Activated CD8-positive, alpha-beta memory T cell treated with anti-CD3 and anti-CD28 coated beads, Interleukin-2, amount 50 U/mL, for 24 hours (primary cell): ENCODE data around the gene KSR2.

Source experiments
- DNase-seq: peaks from one replicate; pipeline ENCODE4 v3.0.0-alpha.2; 2020; ENCODE audit errors: extremely low read depth

Gene KSR2

DNA sequence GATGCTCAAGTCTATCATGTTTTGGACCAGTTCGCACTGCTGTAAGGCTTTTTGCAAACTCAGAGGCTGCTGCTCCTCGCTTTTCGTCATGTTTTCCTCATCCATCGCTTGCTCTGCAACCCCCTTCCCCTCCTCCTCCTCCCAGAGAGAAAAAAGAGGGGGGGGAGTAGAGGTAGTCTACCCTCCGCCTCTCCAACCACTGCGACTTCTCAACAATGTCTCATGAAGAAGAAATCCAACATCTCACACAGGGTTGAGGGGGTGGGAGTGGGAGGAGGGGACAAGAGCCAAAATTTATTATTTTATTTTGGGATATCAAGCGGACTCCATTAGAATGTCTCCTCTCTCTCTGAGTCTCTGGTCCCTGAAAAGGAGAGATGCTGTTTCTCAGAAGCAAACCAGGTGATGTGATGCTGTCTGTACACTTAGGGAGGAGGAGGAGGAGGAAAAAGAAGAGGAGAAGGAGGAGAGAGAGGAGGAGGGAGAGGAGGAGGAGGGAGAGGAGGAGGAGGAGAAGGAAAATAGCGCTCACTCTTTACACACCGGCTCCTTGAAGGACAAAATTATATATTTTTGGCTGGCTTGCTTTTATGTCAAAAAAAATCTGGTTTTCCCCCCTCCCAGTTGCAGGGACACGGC, 520 bp downstream of the KSR2 start:
- DNase-seq, result no peak

DNA sequence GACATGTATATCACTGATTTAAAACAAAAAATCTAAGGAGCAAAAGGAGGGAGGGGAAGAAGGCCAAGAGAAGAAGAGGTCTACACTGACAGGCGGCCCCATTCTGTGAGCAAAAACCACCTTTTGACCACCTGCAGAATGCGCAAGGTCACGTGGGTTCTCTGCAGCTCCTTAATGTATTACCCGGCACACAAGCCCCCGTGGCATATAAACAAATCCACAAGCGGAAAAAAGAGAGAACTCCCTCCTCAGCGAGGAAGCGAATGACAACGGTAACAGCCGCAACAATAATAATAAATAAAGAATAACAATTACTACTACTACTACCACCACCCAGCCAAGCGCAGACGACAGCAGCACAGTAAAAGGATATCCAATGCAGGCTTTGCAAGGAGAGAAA, 1.3 kb downstream of the KSR2 start:
- no peak for DNase-seq

DNA sequence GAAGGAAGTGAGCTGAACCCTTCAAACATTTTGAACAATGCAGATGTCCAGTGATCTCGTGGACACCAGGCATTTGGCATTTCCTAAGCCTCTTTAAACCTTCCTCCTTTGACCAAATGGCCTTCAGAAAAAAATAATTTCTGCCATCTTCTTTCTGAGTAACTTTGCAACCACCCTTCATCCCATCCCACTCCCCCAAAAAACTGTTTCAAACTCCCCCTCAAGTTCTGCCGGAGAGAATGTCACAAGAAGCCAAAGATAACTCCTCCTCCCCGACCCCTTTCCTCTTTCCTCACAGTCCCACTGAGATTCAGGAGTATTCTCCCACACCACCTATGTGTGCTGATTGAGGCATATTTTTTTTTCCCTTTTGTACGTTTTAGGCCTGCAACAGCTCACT, 1.7 kb downstream of the KSR2 start:
- no peak for DNase-seq

DNA sequence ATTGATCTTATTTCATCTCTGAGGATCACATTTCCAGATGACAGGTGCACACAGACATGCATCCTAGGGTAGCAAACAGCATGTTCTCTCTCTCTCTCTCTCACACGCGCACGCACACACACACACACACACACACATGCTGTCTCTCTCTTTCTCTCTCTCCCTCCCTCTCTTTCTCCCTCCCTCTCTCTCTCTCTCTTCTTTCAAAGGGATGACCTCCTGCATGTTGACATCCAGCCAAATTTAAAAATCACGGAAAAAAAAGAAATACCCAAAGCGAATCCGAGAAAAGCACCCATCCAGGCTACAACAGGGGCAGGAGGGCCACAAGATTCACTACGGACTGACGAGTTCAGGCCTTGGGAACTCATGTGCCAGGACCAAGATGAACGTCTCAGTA, 2.3 kb downstream of the KSR2 start:
- DNase-seq, result no peak

DNA sequence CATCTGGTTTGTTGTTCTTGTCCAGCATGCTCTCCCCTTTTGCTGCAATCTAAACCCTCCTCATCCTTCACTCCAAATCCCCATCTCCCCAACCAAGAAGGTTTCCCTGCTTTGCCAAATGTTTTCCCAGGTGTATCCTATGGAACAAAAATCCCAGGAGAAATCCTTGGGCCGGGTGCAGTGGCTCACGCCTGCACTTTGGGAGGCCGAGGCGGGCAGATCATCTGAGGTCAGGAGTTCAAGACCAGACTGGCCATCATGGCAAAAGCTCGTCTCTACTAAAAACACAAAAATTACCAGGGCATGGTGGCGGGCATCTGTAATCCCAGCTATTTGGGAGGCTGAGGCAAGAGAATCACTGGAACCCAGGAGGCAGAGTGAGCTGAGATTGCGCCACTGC, 5.0 kb downstream of the KSR2 start:
- DNase-seq, result no peak

DNA sequence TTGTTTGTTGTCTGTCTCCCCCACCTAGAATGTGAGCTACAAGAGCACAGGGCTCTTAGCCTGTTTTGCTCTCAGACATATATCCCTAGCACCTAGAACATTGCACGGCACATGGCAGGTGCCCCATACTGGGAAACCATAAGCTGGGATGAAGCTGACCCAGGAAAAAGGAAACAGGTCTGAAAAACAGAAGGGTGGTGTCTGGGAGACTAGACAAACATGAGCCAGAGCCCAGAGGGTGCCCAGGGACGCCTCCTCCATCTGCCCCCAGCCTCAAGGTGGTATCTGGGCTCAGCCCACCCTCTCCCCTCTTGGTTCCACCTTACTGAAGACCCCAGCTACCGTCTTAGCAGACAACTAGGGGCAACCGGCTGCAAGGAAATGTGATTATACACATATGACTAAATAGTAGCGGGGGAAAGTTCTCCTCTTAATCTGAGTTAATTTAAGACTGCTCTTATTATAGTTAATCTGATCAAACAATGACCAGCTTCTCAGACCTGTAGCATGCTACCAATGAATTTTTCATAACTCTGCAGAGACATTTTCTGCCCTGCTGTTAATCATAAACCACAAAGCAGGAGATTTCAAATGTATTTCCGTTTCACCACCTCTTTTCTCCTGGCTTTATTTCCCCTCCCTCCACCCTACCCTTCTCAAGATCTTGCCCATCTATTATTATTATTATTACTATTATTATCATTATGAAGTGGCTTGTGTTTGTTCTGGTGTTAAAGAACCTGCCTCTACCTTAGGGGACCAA, 31.9 kb downstream of the KSR2 start:
- DNase-seq, result no peak

DNA sequence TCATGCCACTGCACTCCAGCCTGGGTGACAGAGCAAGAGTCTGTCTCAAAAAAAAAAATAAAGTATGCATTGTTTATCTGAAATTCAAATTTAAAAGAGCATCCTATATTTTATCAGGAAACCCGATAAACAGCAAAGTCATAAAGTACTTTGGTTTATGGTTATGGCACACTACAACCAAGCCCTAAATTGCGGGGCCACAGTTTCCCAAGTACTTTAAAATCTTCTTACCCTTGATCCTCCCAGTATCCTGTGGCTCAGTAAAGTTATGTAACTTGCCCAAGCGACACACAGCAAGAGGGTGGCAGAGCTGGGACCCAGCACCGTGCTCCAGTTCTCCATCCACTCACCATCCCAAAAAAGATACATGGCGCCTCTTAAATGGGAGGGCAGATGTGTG, 35.2 kb downstream of the KSR2 start:
- DNase-seq, result no peak

DNA sequence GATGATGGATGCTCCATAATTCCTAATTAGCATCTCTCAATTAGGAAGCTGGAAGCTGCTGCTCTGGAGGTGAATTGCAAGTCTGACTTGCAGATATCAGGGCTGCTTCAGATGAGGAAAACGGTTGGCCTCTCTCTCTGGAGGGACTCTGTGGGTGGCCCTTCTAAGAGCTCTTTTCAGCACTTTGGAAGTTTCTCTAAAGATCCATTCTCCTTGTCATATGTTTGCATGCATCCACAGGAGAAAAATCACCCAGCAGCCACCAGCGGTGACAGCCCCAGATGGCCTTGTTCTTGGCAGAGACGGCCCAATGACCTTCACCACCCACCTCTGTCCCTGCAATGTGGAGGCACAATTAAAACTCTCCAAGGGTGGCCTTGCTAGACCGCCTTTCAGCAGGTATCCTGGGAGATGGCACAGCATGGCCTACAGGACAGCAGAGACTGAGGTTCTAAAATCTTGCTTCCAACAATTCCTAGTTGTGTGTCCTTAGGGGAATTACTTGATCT, 42.3 kb downstream of the KSR2 start:
- no peak for DNase-seq

DNA sequence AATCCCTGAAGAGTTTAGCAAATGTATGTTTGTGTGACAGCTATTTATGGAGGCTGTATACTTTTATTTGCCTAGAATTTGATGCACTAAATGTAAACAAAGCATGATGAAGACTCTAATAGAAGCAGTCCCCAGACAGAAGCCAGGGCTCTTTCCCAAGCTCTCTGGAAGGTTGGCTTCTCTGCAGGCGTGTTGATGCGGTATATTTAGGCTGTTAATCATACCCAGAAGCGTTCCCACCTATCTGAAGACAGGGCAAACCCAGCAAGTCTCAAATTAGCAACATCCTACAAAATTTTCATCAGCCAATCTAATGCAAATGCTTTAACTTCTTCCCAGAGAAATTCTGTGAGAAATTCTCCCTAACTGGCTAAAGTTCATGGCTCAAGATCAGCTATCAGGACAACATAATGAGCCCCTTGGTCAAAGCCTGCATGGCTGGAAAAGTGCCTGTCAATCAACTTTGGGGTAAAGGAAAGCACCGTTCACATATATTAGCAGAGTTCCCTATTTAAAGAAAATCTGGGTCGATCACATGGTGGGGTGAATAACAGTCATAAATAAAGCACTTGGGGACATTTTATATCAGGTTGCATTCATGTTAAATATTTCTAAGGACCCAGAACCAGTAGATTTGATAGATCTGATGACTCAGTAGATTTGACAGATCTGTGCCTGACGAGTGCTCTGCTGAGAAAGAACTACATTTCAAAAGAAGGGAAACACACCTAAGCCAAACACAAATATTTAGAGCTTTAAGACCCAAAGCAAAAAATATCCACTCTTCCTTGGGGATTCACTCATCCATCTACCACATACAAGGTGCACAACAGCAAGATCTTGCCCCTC, 46.6 kb downstream of the KSR2 start:
- DNase-seq, result no peak

DNA sequence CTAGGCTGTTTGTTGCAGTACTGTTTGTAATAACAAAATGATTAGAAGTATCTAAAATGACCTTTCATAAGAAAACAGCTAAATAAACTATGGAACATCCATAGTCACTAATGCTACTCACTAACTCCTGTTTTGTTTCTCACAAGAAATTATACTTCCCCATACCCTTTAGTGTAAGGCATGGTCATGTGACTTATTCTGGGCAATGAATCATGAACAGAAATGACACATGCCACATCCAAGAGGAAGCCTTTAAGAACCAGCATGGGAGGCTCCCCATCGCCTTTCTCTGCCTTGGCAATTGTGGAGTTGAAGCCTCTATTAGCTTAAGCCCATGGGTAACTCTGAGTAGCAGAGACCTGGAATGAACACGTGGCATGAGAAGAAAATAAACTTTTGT, 49.3 kb downstream of the KSR2 start:
- DNase-seq, result no peak

DNA sequence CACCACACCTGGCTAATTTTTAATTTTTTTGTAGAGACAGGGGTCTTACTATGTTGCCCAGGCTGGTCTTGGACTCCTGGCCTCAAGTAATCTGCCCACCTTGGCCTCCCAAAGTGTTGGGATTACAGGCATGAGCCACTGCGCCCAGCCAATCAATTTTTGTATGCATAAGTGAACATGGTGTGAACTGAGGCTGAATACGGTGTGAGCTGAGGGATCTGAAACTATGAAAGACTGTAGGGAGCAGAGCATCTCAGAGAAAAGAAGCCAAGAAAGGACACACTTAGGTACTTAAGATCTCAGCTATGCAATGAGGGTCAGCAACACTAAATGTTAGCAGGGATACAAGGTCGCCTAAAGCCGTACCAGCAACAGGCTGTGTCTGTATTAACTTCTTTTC, 54.1 kb downstream of the KSR2 start:
- DNase-seq, result no peak

DNA sequence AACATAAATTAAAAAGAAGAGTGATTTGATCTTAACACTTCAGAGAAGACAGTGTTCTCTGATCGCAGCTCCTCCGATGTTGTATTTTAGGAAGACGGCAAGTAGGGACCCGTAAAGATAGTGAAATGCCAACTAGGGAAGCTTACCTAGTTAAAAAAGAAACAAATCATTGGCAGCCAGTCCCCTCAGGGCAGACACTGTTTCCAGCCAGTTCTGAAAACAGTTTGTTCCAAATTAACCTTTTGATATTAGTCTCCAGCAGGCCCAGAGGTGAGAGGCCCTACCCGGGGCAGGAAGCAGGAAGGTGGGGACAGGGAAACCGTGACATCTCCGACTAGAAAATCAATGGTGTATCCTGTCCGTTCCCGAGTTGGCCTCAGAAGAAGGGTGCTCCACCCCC, 56.0 kb downstream of the KSR2 start:
- no peak for DNase-seq

DNA sequence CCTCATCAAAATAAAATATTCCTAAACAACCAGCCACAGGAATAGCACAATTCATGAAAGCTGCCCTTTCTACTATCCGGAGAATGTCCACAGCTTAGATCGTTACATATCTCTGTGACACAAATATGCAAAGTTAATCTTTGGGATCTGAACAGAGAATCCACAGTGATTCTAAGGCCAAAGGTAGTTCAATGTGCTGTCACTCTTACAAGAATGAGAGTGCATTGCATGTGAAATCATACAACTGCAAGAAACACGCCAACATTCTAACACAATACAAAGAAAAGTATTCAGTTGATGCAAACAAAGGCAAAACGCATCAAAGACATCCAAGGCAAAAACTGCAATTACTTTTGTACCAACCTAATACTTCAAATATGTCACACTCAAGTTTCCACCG, 60.4 kb downstream of the KSR2 start:
- DNase-seq, result no peak

DNA sequence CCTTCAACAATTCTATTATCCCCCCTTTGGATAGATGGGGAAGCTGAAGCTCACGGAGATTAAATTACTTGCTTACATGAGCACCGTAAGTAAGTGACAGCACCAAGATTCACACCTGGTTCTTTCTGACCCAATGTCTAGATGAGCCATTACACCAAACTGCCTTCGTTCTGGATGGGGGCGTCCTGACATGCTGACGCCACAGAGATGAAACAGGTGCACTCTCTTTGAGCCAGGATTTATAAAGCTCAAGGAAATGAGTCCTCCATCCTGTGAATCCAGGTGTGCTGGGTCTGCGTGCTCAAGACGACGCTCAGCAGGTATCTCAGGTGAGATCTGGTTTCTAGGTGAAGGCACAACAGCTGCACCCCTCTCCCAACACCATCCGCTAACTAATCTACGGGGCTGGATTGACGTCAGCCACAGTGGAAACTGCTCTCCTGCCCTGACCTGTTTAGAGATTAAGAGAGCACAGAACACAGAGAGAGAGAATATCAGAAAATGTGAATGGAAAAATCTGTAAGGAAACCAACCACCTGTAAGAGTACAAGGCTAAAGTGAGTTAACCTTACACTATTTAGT, 61.6 kb downstream of the KSR2 start:
- no peak for DNase-seq

DNA sequence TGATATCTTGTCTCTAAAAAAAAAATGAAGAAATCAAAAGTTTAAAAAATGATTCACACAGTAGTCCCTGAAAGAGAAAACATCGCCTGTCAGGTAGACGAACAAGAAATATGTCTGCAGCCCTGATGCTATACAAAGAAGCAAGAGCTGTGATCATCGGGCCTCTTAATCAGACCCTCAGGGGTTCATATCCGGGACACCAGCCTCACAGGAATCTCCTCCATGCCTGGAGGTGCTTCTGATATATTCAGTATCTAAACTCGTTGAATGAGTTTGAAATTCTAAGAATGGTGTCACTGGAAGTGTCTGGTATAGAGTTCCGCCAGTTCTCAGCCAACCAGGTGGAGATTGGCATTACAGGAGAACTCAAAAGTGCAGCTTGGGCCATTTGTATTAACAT, 64.7 kb downstream of the KSR2 start:
- no peak for DNase-seq

DNA sequence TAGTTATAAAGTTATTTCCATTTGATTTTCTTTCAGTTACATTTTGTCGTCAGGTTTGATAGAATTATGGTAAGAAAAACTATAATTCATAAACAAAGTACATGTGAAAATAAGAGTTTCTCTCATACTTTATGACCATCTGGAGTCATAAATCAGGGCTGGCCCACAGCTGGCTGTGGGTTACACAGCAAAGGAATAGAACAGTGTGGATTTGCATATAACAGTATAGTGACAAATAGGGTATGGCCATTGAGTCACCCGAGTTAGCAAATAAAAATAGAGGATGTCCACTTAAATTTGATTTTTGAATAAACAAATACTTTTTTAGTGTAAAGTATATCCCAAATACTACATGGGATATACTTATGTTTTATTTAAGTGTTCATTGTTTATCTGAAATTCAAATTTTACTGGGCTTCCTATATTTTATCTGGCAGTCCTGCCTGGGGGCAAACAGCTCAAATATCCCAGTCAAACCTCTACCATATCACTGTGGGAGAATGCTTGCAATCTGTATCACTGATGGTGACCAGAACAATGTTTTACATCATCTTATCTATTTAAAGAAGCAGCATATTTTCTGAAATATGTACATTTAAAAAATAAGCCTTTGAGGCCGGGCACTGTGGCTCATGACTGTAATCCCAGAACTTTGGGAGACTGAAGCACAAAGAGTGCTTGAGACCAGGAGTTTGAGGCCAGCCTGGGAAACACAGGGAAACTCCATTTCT, 65.5 kb downstream of the KSR2 start:
- no peak for DNase-seq

DNA sequence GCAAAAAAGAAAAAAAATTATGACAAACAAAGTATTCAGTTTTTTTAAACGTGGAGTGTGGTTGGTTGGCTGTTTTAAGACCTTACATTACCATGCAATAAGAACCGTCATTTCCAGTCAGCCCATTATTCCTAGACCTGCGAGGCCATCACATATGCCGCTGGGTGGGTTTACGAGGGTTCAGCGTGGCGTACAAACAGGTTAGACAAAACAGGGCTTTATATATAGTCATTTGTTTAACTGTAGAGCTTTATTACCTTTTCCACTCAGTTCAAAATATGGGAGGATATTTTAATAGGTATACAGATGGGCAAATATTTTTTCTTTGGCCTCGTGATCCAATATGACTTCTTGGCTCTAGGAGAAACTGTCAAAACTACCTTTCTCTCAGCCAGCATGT, 67.2 kb downstream of the KSR2 start:
- DNase-seq, result no peak

DNA sequence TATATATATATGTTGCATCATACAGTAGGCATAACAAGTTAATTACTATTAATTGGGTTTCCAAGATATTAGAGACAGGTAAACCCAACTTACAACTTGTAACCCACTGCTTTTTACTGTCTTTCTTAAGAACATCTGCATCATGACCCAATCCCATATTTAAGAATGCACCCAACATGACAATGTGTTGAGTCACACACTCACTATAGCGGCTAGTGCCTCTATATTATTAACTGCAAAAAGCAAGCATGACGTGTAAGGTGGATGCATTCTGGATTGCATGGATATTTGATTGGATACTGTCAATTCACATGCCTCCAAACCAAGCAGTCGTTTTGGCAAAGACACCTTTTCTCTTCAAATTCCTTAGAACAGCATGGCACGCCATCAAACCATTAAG, 68.2 kb downstream of the KSR2 start:
- DNase-seq, result no peak

DNA sequence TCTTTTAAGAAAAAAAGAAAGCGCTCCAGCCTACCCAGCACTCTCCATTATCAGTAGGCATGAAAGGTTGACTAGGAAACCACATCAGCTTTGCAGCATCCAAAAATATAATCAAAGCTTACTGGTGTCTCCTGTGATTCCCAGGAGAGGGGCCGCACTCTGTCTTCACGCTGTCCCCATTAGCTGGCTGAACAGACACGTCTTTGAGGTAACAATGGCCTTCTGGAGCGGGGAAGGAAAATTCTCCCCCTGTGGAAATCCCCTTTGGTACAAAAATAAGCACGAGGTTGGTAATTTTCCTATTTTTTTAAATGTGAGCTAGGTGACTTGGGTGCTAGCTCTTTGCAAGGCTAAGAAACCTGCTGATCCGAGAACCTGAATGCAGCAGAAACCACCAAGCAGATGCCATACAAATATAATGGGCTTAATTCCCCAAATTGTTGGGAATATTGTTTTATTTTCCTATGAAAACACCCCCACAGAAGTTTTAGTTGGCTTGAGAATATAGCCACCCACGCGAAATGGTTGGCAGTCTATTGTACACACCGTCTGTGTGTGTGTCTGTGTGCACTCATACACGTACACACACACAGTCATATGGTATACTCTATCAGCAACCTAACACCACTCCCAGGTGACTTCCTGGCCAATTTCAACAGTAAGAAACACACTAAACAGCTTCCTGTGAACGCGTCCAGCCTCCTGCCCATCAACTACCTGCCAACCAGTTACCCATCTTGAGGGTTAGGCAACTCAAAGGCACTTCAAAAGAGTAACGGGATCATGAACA, 71.2 kb downstream of the KSR2 start:
- DNase-seq, result no peak

DNA sequence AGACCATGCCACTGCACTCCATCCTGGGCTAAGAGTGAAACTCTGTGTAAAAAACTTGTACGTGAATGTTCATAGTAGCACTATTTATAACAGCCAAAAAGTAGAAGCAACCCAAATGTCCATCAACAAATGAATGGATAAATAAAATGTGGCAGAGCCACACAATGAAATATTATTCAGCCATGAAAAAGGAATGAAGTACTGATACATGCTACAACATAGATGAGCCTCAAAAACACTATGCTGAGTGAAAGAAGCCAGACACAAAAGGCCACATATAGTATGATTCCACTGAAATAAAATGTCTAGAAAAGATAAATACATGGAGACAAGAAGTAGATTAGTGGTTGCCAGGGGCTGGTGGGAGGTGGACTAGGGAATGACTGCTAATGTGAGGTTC, 72.8 kb downstream of the KSR2 start:
- no peak for DNase-seq

DNA sequence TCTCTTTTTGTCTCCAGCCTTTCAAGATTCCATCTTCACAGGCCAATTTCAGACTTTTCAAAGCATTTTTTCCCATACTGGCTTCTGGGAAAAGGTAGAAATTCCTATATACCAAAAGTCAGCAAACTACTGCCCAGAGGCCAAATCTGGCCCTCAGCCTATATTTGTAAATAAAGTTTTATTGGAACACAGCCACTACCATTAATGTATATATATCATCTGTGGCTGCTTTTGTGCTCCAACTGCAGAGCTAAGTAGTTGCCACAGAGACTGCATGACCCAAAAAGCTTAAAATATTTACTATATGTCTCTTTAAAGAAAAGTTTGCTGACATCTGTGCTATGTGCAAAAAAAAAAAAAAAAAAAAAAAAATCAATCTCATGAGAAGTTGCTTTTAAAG, 76.3 kb downstream of the KSR2 start:
- no peak for DNase-seq
